Measurements from ENCODE around the gene BLOC1S5.

- TF ChIP-seq EZH2 (IDR thresholded peaks at IDR 0.05; ENCODE audit: insufficient read depth, poor library complexity, severe bottlenecking) (no peak), EZH2phosphoT487 (IDR thresholded peaks at IDR 0.05; ENCODE audit: insufficient read depth, low read depth) (no peak)
These were observed 5.1 kb downstream of the BLOC1S5 start for GRCh38 chr6:8059129-8059528.
